Activated CD8-positive, alpha-beta memory T cell treated with anti-CD3 and anti-CD28 coated beads for 1 hour (primary cell): ENCODE measurements around the gene TRAIP.
"Not testable (repeated sequence)": the region's sequence is repeated elsewhere in the genome, so short reads cannot be mapped to it uniquely, and the experiment has no call there.

ENCODE experiments used
- DNase-seq, 2 donors: peaks; one replicate each; pipeline ENCODE4 v3.0.0-alpha.2; 2020; ENCODE audit warnings: low read depth in 1 of 2; ENCODE audit errors: extremely low read depth in 1 of 2

Gene TRAIP

GRCh38 chr3:49793486-49794085 lies 62.8 kb downstream of the TRAIP start:
- no peak for DNase-seq

- no peak for DNase-seq
Observed at GRCh38 chr3:49792371-49793150, 63.8 kb downstream of the TRAIP start.

- DNase-seq: no peak
Observed at GRCh38 chr3:49791571-49791970, 64.8 kb downstream of the TRAIP start.

GRCh38 chr3:49790626-49791411 lies 65.5 kb downstream of the TRAIP start:
- DNase-seq: no peak

GRCh38 chr3:49788056-49788455 lies 68.3 kb downstream of the TRAIP start:
- no peak for DNase-seq

- DNase-seq: no peak
Observed at GRCh38 chr3:49787536-49787935, 68.8 kb downstream of the TRAIP start.

GRCh38 chr3:49787182-49787464 lies 69.2 kb downstream of the TRAIP start:
- DNase-seq: no peak

GRCh38 chr3:49786357-49787181 lies 69.8 kb downstream of the TRAIP start, which contains the start of gene IP6K1:
IP6K1 (minus strand) TSS chr3:49786542; CDS start chr3:49748040, 38,502 bp downstream.
- DNase-seq: peak; percentile 98 to 99

- no peak for DNase-seq
Observed at GRCh38 chr3:49785565-49786356, 70.6 kb downstream of the TRAIP start.

GRCh38 chr3:49782277-49782676 lies 74.1 kb downstream of the TRAIP start:
- DNase-seq: not testable (repeated sequence)

GRCh38 chr3:49781415-49782199 lies 74.8 kb downstream of the TRAIP start:
- no peak for DNase-seq

GRCh38 chr3:49780975-49781365 lies 75.4 kb downstream of the TRAIP start:
- DNase-seq: not testable (repeated sequence)

GRCh38 chr3:49780080-49780974 lies 76.0 kb downstream of the TRAIP start:
- DNase-seq: no peak

GRCh38 chr3:49779358-49780079 lies 76.8 kb downstream of the TRAIP start:
- DNase-seq: no peak
